Hematopoietic multipotent progenitor cell treated with erythropoietin and hydrocortisone succinate and interleukin-3 and kit ligand, for 4 days (in vitro differentiated cells): Measurements from ENCODE around the gene RPL26.
"Not testable (repeated sequence)": the region's sequence is repeated elsewhere in the genome, so short reads cannot be mapped to it uniquely, and the experiment has no call there.

ENCODE experiments used
- DNase-seq: peaks from one replicate; pipeline ENCODE4 v3.0.0-alpha.2; 2015

RPL26 gene

DNA sequence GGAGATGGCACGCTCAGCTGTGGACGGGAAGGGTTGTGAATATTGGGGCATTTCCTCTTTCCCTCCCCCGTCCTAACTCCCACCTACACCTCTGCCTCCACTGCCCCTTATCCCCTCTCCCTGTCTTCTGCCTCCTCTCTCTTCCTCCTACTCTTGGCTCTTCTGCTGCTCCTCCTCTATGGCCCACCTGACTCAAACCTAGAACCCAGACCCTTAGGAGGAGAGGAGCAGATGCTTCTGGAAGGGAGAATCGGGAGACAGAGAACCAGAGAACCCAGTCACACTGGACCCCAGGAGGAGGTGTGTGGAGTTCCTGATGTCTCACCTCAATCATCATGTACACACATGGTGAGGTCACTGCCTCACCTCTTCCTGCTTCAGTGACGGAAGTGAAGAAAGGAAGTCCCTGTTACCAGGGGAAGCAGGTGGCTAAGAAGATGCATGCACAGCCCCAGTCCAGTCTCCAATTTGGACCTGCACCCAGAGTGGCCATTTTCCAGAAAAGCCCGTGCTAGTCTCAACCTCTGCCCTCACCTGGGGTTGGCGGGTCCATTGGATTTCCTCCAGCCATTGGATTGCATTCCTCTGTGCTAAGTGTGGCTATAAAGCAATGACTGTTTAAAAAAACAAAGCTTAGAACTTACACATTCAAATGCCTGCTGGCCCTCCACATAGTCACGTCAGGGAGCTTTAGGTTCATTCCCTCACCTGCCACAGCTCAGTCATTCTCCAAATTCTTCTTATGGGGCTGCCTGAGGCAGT lies 10.7 kb upstream of the RPL26 start:
- DNase-seq = no peak

DNA sequence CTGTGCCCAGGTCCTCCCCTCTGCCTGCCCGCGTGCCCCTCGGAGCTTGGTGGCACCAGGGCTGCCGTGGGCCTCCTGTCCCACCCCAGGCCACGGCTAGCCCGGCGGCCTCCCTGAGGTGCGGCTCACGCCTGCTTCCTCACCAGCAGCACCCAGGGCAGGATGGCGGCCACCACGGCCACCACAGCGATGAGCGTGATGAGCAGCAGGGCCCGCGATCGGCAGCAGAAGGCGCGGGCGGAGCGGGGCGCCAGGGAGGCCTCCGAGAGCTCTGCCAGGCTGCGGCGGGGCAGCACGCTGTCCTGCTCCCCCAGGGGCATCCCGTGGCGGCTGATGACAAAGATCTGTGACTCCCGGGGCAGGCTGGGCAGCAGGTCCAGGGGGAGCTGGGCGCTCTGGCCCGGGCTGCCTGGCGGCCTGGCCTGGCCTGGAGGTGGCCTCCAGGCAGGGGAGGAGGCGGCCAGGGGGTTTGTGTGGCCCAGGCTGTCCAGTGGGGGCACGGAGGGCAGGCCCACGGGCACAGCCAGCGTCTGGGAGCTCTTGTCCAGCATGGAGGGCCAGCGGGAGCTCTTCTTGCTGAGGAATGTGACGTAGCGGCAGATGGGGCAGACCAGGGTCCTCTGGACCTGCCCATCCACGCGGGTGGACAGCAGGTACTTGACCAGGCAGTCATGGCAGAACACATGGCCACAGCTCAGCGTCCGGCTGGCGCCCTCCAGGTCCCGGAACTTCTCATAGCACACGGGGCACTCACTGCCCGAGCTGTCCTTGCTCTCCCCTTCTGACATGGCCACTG lies 9.9 kb upstream of the RPL26 start:
- no peak for DNase-seq

GRCh38 chr17:8392274-8392673 lies 9.3 kb upstream of the RPL26 start:
- DNase-seq = no peak

DNA sequence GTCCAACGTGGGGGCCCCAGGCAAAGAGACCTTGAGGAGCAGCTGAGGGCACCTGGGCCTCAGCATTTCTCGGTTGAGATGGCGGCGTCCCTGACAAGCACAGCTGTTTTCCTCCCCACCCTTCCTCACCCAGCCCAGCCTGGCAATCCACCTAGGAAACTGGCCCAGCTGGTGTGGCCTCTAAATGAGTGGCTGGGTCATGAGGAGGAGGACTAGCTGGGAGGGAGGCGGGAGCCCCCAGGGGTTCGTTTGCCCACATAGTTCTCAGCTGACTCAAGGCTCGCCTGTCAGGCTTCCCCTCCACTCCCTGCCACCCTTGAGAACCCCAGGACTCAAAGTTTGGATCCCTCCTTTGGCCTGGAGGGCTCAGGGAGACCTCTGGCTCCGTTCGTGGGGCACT lies 8.7 kb upstream of the RPL26 start:
- DNase-seq = no peak

DNA sequence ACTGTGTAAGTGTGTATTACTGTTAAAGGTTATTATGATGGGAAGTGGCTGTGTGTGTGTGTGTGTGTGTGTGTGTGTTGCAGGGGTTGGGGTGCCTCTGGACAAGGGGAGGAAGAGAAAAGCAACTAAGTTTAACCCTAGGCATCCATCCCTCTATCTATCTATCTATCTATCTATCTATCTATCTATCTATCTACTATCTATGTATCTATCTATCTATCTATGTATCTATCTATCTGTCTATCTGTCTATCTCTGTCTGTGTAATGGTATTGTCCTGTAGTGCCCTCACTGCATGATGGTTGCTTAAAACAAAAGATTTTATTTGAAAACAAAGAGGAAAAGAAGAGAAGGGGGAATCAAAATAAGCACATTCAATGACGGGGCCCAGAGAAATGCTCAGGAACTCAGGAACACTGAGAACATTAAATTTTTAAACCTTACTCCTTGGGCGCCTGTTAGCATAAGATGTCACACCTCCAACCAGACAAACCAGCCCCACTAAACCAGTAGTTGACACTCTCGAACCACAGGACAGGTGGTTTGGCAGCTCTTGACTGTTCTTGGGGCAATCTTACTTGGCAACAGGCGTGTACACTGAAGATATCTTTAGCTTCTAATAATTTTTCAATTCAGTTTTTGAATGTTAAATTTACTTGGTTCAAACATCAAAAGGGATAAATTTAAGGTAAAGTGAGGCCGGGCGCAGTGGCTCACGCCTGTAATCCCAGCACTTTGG lies 5.1 kb upstream of the RPL26 start:
- no peak for DNase-seq

- DNase-seq = peak; percentile 71
Observed at GRCh38 chr17:8386841-8387240, 3.8 kb upstream of the RPL26 start.

GRCh38 chr17:8384801-8385378 lies 1.9 kb upstream of the RPL26 start:
- no peak for DNase-seq

DNA sequence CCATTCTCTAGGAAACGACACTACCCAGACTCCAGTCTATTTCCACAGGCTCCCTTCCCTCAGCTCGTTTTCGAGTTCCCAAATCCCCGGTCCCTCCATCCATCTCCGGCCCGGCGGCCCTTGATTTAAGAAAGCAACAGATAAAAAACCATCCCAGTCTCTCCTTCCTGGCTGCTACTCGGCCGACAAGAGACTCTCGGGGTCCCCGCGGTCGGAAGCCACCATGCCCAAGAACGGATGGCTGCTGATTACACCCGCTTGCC lies 182 bp downstream of the RPL26 start:
- no peak for DNase-seq

DNA sequence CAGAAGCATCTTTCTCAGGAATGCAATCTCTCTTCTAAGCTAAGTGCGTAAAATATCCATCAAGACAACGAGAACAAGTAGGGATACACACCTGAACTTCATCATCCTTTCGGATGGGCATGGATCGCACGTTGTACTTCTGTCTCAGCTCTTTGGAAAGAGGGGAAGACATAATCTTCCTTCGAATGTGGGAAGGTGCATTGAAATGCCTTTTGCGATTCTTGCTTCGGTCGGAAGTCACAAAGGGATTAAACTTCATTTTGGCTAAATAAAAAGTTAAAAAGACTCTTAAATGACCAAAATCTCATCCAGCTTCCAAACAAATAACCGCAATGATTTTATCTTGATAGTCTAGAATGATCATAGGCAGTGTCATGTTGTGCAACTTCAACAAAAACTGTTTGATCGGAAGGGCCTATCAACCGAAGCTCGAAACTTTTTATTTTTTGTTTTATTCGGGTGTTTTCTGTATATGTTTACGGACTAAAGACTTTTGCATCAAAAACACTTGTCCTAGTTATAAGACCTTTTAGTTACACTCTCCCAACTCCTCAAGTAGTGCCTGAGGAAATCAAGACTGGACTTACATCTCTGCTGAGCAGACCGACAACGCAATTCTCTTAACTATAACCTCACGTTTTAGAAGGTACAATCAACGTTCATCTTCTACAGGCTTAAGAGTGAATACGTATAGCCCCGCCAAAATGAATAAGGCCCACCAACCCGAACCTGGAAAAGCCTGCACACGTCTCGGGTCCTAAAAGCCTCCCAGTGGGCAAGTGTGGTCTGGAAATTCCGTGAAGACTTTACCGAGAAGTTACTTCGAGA lies 727 bp downstream of the RPL26 start:
- peak; percentile 46 for DNase-seq

GRCh38 chr17:8380049-8380448 lies 2.9 kb downstream of the RPL26 start:
- no peak for DNase-seq

GRCh38 chr17:8378117-8378516 lies 4.9 kb downstream of the RPL26 start:
- DNase-seq = not testable (repeated sequence)

- DNase-seq = no peak
Observed at GRCh38 chr17:8377422-8377821, 5.6 kb downstream of the RPL26 start.

DNA sequence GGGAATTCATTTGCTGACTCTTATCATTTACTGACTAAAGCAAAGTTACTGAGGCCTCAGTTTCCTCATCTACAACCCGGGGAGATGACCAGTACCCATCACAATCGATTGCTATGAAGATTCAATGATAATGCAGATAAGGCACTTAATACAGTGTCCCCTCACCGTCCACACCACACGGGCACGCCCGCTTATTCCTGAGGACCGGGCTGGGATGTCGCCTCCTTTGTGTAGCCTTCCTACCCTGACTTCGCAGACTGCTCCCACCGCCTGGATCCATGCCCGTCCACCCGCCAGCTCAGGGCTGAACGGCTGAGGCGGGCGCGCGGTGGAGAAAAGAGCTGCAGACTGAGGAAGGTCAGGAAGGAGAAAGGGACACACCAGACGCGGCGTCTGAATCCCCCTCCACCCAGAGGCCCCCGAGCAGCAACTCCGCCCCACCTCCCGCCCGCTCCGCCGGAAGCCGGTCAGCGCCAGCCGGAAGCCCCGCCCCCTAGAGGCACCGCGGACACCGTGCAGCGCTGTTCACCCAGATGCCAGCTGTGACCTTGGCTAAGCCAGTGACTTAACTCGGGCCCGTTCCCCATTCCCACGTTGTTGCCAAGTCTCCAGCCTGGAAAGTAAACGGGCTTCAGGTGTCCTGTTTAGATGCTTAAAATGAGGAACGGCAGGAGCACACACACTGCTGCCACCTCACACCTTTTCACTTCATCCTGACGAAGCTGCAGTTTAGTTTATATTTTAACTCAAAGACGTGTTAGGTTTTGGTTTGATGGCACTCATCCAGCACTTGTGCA lies 6.5 kb downstream of the RPL26 start, which contains the start of gene KRABD2:
Gene KRABD2 (minus strand): TSS at position 434 of the 797 bp plus-strand sequence.
- peak; percentile 97 for DNase-seq

DNA sequence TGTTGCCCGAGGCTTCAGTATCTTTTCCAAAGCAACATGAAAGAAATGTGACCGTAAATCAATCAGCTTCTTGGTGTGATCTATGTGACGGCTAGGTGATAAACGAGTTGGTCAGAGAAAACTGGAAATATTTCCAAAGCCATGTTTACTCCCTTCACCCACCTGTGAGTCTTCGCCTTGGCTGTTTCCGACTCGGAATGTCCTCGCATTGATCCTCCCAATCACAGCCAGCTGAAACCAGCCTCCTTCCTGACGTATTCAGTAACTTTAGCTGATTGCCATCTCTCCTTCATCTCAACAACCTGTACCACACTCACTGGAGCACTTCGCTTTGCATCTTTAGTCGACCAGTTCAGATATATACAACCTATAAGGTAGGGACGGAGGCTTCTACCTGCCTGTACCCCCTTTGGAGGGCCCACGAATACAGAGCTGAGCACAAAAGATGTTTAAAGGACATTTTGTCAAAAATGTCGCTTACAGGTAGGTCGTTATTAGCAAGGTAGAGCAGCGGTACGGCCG lies 7.2 kb downstream of the RPL26 start:
- DNase-seq = no peak

DNA sequence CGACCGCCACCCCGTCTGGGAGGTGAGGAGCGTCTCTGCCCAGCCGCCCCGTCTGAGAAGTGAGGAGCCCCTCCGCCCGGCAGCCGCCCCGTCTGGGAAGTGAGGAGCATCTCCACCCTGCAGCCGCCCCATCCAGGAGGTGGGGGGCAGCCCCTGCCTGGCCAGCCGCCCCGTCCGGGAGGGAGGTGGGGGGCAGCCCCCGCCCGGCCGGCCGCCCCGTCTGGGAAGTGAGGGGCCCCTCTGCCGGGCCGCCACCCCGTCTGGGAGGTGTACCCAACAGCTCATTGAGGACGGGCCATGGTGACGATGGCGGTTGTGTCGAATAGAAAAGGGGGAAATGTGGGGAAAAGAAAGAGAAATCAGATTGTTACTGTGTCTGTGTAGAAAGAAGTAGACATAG lies 9.1 kb downstream of the RPL26 start:
- not testable (repeated sequence) for DNase-seq

DNA sequence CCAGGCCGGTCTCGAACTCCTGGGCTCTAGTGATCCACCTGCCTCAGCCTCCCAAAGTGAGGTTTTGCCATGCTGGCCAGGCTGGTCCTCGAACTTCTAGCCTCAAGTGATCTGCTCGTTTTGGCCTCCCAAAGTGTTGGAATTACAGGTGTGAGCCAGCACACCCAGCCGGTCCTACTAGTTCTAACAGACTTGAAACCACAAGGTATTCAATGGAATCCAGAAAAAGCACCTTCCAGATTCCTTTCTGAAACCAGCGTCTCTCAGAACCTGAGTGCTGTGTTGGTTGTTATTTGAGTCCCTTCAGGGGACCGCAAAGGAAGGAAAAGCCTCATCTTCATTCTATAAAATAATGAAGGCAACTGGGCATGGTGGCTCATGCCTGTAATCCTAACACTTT lies 10.6 kb downstream of the RPL26 start:
- no peak for DNase-seq

GRCh38 chr17:8371786-8372185 lies 11.2 kb downstream of the RPL26 start:
- no peak for DNase-seq

DNA sequence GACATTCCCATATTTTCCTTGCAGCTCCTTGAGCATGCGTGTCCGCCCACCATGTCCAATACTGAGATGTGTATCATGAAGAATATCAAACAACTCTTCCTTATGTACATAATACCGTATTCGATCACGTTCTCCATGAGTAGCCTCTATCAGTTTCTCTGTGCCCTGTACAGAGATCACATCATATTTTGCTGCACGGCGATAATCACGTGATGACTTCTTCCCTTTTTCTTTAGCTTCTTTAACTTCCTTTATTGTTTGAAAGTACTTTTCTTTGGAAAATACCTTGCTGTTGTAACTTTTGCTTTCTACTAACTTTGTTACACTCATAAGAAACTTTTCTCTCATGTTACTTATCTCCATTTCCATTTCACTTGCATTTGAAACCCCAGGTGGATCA lies 13.0 kb downstream of the RPL26 start:
- peak; percentile 56 for DNase-seq

DNA sequence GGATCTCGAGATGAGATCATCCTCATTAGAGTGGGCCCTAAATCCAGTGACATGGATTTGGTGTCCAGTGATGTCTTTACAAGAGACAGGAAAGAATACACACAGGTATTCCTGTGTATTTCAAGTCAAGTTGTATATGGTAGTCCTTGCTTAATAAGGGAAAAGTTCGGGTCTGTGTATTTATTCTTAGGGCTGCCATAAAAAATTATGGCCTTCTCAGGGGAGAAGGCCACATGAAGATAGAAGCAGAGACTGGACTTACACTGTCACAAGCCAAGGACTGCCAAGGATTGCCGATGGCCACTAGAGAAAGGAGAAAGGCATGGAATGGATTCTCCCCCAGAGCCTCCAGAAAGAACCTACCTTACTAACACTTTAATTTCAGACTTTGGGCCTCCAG lies 14.8 kb downstream of the RPL26 start:
- no peak for DNase-seq

DNA sequence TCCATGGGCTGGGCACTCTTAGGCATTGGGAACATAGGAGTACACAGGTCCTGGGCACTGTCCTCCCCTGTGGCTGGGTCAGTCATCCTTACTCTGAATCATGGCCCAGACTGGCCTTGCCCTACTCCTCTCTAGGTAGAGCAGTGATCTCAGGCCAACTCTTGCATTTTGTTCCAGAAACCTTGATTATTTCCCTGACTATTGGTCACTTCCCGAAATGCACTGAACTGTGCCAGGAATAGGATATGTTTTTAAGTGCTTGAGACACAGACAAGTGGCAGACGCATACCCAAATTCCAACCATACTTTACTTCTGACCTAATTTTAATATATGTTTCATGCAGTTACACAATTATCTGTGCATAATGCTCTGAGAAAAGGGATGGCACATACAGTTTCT lies 16.8 kb downstream of the RPL26 start:
- no peak for DNase-seq

DNA sequence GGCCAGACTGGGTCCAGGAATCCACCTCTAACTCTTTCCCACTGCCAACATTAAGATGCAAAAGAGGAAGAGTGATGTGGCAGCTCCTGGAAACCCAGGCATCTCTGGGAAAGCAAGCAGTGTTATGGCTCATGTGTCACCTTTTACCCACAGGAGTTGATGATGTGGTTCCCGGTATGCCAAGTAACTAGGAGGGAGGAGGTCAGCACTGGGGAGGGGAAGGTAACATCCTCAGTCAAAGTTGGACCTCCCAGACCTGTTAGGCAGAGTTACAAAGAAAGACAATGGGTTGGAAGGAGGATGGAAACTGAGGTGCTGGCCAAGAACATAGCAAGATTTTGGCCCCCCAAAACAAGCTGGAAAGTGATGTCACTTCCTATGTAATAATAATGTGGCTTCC lies 17.9 kb downstream of the RPL26 start:
- no peak for DNase-seq
